NT2/D1 (cell line): Measurements from ENCODE around the gene DGCR6.

ENCODE experiments used
- YY1 ChIP-seq: IDR thresholded peaks from 2 replicates; pipeline ENCODE4 v1.6.1; 2011; ENCODE audit not compliant: insufficient read length, insufficient read depth
- ZNF274 ChIP-seq: IDR thresholded peaks from 2 replicates; pipeline ENCODE4 v1.6.1; 2011; ENCODE audit warnings: mild to moderate bottlenecking, low read depth, low read length

- TF ChIP-seq ZNF274 (no peak), YY1 (no peak)
Observed at GRCh38 chr22:18933914-18934313, 27.8 kb downstream of the DGCR6 start.
